HG02970 (cell line): ENCODE results near the gene CRIM1.
"Not testable (repeated sequence)": the region's sequence is repeated elsewhere in the genome, so short reads cannot be mapped to it uniquely, and the experiment has no call there.

Experiments
- ATAC-seq: cut with Tn5 transposase; IDR thresholded peaks from one replicate; pipeline ENCODE4 v1.9.1; 2021; ENCODE audit warnings: mild to moderate bottlenecking, moderate library complexity, moderate number of reproducible peaks; ENCODE audit not compliant: unreplicated experiment, low FRiP score

CRIM1 gene, protein sequence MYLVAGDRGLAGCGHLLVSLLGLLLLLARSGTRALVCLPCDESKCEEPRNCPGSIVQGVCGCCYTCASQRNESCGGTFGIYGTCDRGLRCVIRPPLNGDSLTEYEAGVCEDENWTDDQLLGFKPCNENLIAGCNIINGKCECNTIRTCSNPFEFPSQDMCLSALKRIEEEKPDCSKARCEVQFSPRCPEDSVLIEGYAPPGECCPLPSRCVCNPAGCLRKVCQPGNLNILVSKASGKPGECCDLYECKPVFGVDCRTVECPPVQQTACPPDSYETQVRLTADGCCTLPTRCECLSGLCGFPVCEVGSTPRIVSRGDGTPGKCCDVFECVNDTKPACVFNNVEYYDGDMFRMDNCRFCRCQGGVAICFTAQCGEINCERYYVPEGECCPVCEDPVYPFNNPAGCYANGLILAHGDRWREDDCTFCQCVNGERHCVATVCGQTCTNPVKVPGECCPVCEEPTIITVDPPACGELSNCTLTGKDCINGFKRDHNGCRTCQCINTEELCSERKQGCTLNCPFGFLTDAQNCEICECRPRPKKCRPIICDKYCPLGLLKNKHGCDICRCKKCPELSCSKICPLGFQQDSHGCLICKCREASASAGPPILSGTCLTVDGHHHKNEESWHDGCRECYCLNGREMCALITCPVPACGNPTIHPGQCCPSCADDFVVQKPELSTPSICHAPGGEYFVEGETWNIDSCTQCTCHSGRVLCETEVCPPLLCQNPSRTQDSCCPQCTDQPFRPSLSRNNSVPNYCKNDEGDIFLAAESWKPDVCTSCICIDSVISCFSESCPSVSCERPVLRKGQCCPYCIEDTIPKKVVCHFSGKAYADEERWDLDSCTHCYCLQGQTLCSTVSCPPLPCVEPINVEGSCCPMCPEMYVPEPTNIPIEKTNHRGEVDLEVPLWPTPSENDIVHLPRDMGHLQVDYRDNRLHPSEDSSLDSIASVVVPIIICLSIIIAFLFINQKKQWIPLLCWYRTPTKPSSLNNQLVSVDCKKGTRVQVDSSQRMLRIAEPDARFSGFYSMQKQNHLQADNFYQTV

DNA sequence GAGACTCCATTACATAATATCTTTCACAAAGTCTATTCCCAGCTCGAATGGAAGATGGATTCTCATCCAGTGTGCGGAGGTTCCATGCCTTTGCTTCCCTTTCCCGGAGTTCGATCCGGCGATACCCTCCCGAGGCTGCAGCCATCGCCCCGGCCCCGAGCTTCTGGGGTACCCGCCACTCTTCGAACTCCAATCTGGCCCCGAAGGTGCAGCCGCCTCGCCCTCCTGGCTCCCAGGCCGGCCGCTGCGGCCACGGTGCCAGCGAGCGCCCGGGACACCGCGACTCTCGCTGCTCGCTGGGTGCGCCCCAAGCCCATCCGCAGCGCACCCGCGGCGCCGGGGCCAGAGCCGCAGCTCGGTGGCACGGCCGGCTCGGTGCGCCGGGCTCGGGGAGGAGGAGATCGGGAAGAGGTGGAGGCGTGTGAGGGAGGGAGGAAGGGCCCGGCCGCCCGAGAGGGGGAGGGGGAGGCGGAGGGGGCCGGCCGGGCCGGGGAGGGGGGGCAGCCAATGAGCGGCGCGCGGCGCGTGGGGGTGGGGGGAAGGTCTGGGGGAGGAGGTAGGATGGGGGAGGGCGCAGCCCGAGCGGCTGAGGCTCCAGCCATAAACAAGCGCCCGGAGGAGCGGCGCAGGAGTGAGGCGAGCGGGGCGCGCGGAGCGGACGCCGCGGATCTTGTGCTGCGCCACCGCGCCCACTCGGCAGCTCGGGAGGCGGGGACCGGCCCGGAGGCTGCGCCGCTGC is at the start of gene CRIM1:
Gene CRIM1, plus strand, starts transcription at position 628 of the 739 bp plus-strand sequence. CDS start 515 bp downstream, outside the sequence.
- peak; percentile 45 for ATAC-seq

DNA sequence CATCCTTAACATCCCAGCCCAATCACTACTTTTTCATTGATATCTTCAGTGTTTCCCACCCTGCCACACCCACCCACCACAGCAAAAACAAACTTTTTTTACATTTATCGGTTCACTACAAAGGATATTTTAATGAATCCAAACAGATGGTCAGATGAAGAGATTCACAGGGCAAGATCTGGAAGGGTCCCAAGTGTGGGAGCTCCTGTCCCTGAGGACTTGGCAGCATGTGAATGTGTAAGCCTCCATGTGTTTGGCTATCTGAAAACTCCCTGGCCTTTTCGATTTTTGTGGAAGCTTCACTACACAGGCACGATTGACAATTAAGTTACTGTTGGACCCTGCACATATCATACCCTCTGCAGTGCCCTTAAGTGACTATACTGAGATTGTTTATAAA is 48.1 kb upstream of the CRIM1 start:
- no peak for ATAC-seq

DNA sequence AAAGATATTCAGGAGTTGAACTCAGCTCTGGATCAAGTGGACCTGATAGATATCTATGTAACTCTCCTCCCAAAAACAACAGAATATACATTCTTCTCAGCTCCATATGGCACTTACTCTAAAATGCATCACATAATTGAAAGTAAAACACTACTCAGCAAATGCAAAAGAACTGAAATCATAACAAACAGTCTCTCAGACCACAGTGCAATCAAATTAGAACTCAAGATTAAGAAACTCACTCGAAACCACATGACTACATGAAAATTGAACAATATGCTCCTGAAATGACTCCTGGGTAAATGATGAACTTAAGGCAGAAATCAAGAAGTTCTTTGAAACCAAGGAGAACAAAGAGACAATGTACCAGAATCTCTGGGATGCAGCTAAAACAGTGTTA is 45.1 kb upstream of the CRIM1 start:
- ATAC-seq, result not testable (repeated sequence)

DNA sequence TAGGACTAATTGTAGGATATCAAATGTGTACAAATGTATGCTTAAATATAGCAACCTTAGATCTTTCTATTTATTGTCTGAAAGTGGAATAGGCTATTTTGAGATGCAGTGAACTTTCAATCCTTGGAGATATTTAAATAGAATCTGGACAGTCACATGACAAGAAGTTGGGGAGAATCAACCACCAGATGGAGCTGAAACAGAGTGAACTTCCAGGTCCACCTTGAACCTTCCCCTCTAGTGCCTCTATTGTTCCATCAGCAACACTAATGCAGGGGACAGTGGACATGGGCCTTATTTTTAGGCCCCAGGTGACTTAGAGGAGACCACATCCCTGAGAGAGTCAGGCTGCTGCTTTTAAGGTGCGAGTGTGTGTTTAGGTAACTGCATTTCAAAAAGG is 37.0 kb upstream of the CRIM1 start:
- no peak for ATAC-seq

DNA sequence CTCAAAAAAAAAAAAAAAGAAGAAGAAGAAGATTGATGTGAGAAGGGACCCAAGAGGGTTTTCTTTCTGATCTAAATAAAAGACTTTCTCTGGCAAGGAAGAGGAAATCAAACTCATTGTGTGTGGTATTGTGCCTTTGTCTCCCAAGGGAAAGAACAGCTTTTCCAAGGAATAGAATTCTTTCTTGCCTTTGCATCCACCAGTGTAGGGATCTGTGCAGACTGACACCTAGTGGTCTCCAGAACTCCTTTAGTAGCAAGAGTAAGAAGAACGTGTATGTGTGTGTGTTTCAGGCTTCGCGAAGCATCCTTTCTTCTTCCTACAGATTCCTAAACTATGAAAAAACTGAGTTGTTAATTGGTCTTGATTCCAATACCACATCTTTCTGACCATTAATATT is 33.5 kb upstream of the CRIM1 start:
- no peak for ATAC-seq

- no peak for ATAC-seq
Observed at GRCh38 chr2:36326286-36326685, 29.3 kb upstream of the CRIM1 start.

GRCh38 chr2:36329251-36329650 is 26.3 kb upstream of the CRIM1 start:
- ATAC-seq, result no peak

DNA sequence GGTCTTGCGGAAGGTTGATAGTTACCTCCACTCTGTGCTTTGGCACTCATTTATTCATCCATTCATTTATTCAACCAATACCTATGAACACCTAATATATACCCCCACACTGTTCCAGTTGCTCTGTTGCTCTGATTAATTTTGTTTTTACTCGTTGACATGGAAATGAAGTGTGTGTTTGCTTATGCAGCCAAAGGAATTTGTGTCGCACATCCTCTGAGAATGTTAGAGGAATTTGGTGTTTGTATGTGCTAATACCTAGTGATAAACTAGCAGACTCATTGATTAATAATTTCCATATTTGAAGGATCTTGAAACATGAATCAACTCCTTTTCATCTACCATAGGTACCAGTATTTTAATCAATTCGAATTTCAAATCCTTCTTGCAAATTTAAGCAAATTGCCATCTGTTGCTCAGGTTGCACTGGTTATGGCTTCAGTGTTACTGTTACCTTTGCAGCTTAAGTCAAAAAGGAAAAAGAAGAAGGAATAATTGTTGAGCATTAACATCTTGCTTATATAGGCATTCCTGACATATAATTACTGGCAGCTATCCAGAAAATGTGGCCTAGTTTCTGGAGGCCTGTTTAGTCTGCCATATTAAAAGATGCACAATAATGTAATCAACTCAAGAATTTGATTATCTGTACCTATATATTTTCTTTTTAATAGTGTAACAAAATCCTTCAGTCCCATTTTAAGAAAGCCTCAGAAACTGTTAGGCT is 25.7 kb upstream of the CRIM1 start:
- no peak for ATAC-seq

DNA sequence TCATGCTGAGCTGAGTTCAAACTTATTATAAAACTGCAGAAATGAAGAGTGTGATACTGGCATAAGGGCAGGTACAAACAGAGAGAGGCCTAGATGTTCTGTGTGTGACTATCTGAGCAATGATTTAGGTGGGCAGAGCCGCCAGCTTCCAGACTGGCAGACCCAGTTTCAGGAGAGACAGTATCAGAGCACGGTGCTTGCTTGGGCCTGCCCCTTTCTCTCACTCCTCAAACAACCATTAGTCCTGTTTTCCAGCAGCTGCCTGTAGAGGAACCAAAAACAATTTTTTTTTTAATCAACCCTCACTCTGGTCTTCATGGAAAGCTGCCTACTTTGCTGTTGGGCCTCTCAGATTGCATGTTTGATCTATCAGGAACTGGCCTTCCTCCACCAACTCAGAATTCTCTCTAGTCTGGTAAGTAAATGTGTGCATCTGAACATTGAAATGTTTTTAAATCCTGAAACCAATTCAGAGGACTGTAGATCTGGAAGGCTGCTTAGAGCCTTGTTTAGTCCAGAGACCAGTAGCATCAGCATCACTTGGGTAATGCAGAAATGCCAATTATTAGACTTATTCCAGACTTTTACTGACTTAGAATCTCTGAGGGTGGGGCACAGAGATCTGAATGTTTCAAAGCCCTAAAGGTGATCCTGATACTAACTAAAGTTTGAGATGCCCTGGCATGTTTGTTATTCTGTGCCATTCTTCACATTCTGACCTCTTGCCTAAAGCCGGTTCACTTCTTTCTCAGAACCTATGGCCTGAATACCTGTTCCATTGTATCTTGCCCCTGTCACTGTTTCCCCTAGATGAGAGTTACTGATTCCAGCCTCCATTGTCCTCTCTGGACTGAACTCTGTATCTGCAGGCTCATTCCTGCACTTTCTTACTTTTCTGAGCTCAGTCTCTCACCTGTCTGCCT is 24.8 kb upstream of the CRIM1 start:
- no peak for ATAC-seq

DNA sequence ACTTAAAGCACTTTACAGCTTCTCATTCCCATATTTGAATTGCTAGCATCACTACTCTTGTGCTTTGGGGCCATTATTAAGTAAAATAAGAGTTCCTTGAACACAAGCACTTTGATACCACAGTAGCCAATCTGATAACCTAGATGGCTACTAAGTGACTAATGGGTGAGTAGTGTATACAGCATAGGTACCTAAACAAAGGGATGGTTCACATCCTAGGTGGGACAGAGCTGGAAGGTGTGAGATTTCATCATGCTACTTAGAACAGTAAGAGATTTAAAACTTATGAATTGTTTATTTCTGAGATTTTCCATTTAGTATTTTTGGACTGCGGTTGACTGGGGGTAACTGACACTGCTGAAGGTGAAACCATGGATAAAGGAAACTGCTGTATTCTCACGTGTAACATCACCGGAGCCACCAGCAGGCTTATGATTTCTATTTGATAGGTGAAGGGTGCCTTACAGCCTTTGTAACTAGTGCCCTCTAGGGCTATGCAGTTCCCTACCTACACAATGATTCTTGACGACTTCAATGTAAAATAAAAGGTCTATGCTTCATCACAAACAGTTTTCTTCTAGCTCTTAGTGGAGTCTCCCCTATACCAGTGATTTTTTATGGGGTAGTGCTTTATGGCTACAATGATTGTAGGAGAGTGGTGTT is 22.1 kb upstream of the CRIM1 start:
- no peak for ATAC-seq

DNA sequence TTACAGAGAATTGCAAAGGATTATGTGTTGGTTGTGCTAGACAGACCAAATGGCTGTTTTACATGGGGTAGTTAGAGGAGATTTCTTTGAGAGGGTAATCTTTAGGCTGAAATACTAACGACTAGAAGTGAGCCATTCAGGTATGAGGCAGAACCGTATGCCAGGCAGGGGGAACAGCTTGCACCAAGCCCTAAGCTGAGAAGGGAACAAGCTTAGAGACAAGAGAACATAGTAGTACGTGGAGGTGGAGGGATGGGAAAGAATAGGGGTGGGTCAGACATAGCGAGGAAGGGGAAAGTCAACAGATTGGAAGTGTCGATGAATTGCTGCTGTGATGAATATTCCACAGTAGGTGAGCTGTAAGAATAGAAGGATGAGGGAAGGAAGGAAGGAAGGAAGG is 20.0 kb upstream of the CRIM1 start:
- ATAC-seq, result no peak

DNA sequence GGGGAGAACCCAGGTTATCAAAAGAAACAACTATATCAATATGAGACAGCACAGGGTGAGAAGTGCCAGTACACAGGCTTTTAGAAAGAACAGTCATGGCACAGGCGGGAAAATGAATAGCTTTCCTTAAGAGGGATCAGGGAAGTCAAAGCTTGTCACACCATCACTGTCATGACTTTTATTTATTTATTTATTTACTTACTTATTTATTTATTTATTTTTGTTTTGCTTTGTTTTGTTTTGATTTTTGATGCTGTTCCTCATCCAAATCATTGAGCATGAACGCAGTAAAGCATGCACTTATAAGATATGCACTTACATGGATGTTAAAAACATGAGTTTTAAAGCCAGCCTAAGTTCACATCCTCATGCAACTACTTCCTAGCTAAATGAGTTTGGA is 19.3 kb upstream of the CRIM1 start:
- no peak for ATAC-seq

GRCh38 chr2:36337354-36337753 is 18.2 kb upstream of the CRIM1 start:
- ATAC-seq, result no peak

- ATAC-seq, result no peak
Observed at GRCh38 chr2:36338124-36338826, 17.3 kb upstream of the CRIM1 start.

DNA sequence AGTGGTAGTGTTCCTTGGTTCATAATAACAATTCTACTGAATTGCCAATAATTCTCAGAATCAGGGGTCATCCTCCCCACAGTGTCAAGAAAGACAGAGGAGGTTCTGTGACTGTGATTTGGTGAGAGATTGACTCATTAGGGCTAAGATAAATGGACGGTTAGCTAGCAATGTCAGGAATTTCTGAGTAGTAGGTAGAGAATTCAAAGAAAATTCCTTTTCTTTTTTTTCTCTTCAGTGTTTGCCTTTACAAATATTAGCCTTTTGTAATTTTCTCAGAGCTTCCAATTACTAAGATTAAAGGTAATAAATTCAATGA is 16.8 kb upstream of the CRIM1 start:
- ATAC-seq, result no peak

DNA sequence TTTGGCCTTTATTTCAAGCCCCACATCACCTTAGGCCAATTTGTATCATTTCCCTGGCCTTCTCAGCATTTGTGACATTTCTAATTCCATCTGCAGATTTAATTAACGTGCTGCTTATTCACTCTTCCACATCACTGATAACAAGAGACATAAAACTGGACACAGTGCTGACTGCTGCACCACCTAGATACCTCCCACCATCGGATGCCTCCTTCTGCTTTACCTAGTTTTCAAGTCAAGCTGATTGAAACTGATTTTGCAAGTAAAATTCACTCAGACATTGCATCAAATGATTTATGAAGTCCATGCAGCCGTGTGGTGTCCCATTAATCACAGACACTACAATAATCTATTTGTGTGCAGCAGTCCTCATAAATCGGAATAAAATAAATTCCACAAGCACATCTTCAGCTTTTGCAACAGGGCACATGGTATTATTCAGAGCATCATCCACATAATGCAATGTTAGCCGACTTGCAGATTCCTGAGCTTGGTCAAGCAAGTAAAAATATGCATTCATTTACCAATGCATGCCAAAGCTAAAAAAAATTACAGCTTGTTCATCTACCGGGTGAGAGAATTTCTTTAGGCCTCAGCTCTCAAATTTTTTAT is 15.9 kb upstream of the CRIM1 start:
- ATAC-seq, result no peak

DNA sequence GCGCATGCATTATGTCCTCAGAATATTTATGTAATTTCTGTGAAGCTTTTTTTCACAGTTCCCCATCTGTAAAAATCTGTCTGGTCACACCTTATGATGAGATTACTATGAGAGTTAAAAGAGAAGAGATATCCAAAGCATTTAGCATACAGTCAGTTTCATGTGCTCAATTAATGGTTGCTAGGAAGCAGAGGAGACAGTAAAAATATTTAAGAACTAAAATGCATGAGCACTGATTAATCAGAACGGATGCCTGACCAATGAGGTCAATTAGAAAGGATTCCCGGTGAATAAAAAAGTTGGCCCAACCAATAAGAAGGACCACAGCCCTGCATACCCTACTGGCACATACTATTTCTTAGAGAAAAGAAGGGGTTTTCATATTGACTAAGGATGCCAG is 12.0 kb upstream of the CRIM1 start:
- ATAC-seq, result no peak

DNA sequence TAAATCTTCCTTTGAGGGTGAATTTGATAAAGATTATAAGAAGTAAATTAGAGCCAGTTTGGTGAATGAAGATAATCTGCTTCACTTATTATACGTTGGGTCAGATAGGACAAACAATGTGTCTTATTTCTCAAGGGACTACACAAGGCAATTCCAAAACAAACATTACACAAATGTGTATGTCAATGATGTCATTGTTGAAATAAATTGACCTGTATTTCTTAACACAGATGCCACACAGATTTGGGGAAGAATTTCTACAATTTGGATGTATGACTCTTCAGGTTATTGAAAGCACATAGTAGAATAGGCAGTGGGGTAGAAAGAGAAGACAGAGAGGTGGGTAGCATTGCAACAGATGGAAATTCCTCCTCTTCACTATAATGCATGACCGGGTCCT is 6.9 kb upstream of the CRIM1 start:
- ATAC-seq, result no peak
